AG09319 (cell line): Measurements from ENCODE around the gene RCOR2.
"Not testable (repeated sequence)": the region's sequence is repeated elsewhere in the genome, so short reads cannot be mapped to it uniquely, and the experiment has no call there.

ENCODE experiments used
- DNase-seq: peaks from one replicate; pipeline ENCODE4 v3.0.0-alpha.2; 2010; ENCODE audit warnings: low read depth; ENCODE audit errors: extremely low read depth
- TF ChIP-seq, protein P1 (sequence below): IDR thresholded peaks from 2 replicates; pipeline ENCODE4 v1.5.1; 2011; ENCODE audit warnings: low read depth, mild to moderate bottlenecking, inconsistent platforms, low read length, moderate library complexity

RCOR2 gene

DNA sequence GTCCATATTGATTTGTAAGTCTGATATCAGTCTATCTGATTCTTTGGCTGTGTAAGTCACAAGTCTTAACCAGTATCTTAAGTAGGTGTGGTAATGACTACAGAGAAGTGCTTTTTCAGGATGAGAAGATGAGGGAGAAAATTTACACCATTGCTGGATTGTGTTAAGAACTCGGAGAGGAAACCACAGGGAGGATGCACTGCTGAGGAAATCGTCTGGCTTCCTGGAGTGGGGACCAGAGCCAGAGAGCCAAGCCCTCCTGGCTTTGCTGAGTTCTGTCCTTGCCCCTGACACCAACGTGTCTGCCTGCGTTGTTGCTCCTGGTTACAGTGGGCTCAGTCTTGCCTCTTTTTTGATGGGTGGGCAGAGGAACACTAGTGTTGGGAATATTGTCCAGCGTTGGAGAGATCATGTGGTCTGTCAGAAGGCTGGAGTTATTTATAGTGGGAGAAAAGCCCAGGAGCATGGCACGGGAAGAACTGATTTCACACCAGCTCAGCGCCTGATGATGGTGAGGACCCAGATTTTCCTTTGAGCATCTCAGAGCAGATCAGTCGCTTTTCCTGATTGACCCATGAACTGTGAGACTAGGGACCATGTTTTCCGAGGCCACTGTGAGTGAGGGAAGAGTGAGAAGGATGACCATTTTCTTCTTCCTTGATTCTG lies 48.4 kb downstream of the RCOR2 start:
- no peak for DNase-seq
- TF ChIP-seq, protein P1, sequence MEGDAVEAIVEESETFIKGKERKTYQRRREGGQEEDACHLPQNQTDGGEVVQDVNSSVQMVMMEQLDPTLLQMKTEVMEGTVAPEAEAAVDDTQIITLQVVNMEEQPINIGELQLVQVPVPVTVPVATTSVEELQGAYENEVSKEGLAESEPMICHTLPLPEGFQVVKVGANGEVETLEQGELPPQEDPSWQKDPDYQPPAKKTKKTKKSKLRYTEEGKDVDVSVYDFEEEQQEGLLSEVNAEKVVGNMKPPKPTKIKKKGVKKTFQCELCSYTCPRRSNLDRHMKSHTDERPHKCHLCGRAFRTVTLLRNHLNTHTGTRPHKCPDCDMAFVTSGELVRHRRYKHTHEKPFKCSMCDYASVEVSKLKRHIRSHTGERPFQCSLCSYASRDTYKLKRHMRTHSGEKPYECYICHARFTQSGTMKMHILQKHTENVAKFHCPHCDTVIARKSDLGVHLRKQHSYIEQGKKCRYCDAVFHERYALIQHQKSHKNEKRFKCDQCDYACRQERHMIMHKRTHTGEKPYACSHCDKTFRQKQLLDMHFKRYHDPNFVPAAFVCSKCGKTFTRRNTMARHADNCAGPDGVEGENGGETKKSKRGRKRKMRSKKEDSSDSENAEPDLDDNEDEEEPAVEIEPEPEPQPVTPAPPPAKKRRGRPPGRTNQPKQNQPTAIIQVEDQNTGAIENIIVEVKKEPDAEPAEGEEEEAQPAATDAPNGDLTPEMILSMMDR: no peak

DNA sequence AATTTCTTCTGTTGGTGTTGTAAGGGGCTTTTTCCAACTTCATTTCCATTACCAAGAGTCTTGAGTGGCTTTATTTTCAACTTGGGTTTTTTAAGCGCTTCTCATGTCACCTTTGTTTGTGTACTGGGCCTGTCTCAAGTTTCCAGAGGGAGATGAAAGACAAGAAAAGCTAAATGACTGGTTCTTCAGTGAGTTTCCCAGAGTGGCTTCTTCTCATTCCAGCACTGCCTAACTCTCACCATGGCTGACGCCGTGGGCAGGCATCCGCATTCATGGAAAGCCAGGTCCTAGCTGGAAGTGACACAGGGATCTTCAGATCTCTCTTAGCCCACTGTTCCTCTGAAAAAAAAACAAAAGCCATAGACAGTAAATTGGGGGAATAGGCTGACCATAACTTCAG lies 49.5 kb downstream of the RCOR2 start:
- no peak for DNase-seq
- TF ChIP-seq, protein P1: no peak

DNA sequence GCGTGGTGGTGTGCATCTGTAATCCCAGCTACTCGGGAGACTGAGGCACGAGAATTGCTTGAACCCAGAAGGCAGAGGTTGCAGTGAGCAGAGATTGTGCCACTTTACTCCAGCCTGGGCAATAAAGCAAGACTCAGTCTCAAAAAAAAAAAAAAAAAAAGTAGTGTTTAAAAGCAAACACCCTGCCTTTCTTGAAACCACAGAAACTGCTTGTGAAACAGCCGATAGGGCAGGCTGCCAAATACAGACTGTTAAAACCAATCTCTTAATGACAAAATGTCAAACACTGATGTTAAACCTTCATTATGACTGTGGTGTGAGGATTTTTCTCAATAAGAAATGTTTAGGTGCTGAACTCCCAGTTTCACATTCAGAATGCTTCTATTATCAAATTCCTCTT lies 50.8 kb downstream of the RCOR2 start:
- TF ChIP-seq, protein P1: no peak
- DNase-seq: no peak

DNA sequence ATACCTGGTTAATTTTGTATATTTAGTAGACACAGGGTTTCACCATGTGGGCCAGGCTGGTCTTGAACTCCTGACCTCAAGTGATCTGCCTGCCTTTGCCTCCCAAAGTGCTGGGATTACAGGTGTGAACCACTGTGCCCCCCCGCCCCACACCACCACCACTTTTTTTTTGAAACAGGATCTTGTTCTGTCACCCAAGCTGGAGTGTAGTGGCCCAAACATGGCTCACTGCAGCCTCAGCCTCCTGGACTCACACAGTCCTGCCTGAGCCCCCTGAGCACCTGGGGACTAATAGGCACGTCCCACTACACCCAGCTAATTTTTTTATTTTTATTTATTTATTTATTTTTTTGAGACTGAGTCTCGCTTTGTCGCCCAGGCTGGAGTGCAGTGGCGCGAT lies 53.3 kb downstream of the RCOR2 start:
- not testable (repeated sequence) for DNase-seq

DNA sequence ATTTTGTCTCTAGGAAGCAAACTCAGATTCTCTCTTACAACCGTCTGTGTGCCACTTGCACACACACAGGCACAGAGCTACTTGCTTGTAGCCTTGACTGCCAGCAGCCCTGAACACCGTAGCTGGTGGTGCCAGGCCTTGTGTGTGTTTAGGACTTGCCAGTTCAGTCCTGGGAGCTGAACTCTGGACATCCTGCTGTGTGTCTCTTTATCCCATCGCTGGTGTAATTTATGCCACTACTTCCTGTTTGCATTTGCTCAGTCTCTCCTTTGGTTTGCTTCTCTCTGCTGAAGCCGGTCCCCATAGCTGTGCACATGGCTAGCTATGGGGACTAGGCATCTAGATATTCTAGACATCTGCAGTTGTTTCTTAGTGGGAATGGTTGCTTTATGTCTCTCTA lies 54.0 kb downstream of the RCOR2 start:
- TF ChIP-seq, protein P1: no peak

More for the DNA sequence above, 54.0 kb downstream of the RCOR2 start:
- DNase-seq: no peak
